Astrocyte (in vitro differentiated cells and primary cell): ENCODE data around the gene BSND. TPM values are rescaled to one million over a fixed set of nuclear protein-coding genes. Genes with fewer than 3 reads are reported as not detected.

ENCODE experiments used
- DNase-seq: peaks from one replicate; pipeline ENCODE4 v3.0.0-alpha.2; 2010; ENCODE audit warnings: low read depth
- FAIRE-seq: peaks from 2 replicates; lab custom pipeline; 2011; peaks lifted over from hg19 to GRCh38; lab: Jason Lieb, UNC
- H2AFZ ChIP-seq: 2 replicates; pipeline ENCODE4 v1.6.0; 2012; ENCODE audit warnings: low read depth, low read length, inconsistent platforms
- H3K27ac ChIP-seq: 2 replicates; pipeline ENCODE4 v1.5.1; 2011; ENCODE audit warnings: low read depth, low read length, inconsistent platforms
- H3K27me3 ChIP-seq: 2 replicates; pipeline ENCODE4 v1.6.0; 2011; ENCODE audit warnings: low read length, inconsistent platforms; ENCODE audit not compliant: insufficient read depth
- H3K36me3 ChIP-seq: 2 replicates; pipeline ENCODE4 v1.5.1; 2011; ENCODE audit warnings: low read length, inconsistent platforms; ENCODE audit not compliant: insufficient read depth
- H3K4me1 ChIP-seq: 2 replicates; pipeline ENCODE4 v1.5.1; 2011; ENCODE audit warnings: low read length, inconsistent platforms; ENCODE audit not compliant: insufficient read depth
- H3K4me2 ChIP-seq: 2 replicates; pipeline ENCODE4 v1.6.0; 2012; ENCODE audit warnings: low read length, inconsistent platforms
- H3K4me3 ChIP-seq: 2 replicates; pipeline ENCODE4 v1.5.1; 2011; ENCODE audit warnings: low read depth, mild to moderate bottlenecking, low read length, inconsistent platforms; ENCODE audit not compliant: insufficient read depth
- H3K79me2 ChIP-seq: 2 replicates; pipeline ENCODE4 v1.6.0; 2012; ENCODE audit warnings: mild to moderate bottlenecking, low read length, inconsistent platforms; ENCODE audit not compliant: insufficient read depth
- H3K9ac ChIP-seq: 2 replicates; pipeline ENCODE4 v1.6.0; 2012; ENCODE audit warnings: mild to moderate bottlenecking, low read length, inconsistent platforms
- H3K9me3 ChIP-seq: 2 replicates; pipeline ENCODE4 v1.5.1; 2012; ENCODE audit warnings: low read depth, mild to moderate bottlenecking, low read length, inconsistent platforms; ENCODE audit not compliant: insufficient read depth
- H4K20me1 ChIP-seq: 2 replicates; pipeline ENCODE4 v1.6.0; 2012; ENCODE audit warnings: low read length, inconsistent platforms; ENCODE audit not compliant: insufficient read depth
- H3K27ac Mint-ChIP-seq: one replicate; pipeline ENCODE4 v1.8.0; 2021; ENCODE audit warnings: mild to moderate bottlenecking, mixed read lengths; ENCODE audit not compliant: unreplicated experiment
- H3K27me3 Mint-ChIP-seq: one replicate; pipeline ENCODE4 v1.8.0; 2021; ENCODE audit warnings: low read depth, mixed read lengths; ENCODE audit not compliant: unreplicated experiment
- H3K36me3 Mint-ChIP-seq: one replicate; pipeline ENCODE4 v1.8.0; 2021; ENCODE audit warnings: low read depth, mixed read lengths; ENCODE audit not compliant: unreplicated experiment
- H3K4me1 Mint-ChIP-seq: one replicate; pipeline ENCODE4 v1.8.0; 2021; ENCODE audit warnings: low read depth, mixed read lengths; ENCODE audit not compliant: unreplicated experiment
- H3K4me3 Mint-ChIP-seq: one replicate; pipeline ENCODE4 v1.8.0; 2021; ENCODE audit warnings: mild to moderate bottlenecking, moderate library complexity, mixed read lengths; ENCODE audit not compliant: unreplicated experiment
- H3K9me3 Mint-ChIP-seq: one replicate; pipeline ENCODE4 v1.8.0; 2021; ENCODE audit warnings: mild to moderate bottlenecking, mixed read lengths; ENCODE audit not compliant: unreplicated experiment
- EZH2 ChIP-seq: IDR thresholded peaks from 2 replicates; pipeline ENCODE4 v1.6.1; 2012; ENCODE audit warnings: mild to moderate bottlenecking, low read length, inconsistent platforms; ENCODE audit not compliant: insufficient read depth
- total RNA-seq: library from RNA; stranded (reverse); gene quantifications from 2 replicates; pipeline ENCODE4 v1.2.1, GENCODE V29; 2021
- TF ChIP-seq, protein P1 (sequence below): IDR thresholded peaks from 2 replicates; pipeline ENCODE4 v1.5.1; 2011; ENCODE audit warnings: low read depth, mild to moderate bottlenecking, inconsistent platforms, low read length, moderate library complexity; ENCODE audit not compliant: insufficient read depth

BSND gene
- total RNA-seq, 1 donor from 2014 or later = not detected

- H3K27ac Mint-ChIP-seq = no peak overlapping the region
- no peak overlapping the region for H3K4me3 Mint-ChIP-seq
- Histone ChIP-seq H3K4me2 (no peak overlapping the region), H3K79me2 (no peaks in the 10 kb centered on the region), H4K20me1 (no peaks in the 10 kb centered on the region), H3K4me1 (no peaks in the 10 kb centered on the region), H3K9ac (no peak overlapping the region), H3K27ac (no peak overlapping the region), H3K4me3 (no peak overlapping the region), H2AFZ (no peak overlapping the region), H3K9me3 (no peaks in the 10 kb centered on the region), H3K36me3 (no peaks in the 10 kb centered on the region), H3K27me3 (peaks cover 4% of the 10 kb centered on the region)
- TF ChIP-seq, protein P1, sequence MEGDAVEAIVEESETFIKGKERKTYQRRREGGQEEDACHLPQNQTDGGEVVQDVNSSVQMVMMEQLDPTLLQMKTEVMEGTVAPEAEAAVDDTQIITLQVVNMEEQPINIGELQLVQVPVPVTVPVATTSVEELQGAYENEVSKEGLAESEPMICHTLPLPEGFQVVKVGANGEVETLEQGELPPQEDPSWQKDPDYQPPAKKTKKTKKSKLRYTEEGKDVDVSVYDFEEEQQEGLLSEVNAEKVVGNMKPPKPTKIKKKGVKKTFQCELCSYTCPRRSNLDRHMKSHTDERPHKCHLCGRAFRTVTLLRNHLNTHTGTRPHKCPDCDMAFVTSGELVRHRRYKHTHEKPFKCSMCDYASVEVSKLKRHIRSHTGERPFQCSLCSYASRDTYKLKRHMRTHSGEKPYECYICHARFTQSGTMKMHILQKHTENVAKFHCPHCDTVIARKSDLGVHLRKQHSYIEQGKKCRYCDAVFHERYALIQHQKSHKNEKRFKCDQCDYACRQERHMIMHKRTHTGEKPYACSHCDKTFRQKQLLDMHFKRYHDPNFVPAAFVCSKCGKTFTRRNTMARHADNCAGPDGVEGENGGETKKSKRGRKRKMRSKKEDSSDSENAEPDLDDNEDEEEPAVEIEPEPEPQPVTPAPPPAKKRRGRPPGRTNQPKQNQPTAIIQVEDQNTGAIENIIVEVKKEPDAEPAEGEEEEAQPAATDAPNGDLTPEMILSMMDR = no peak
- no peak for TF ChIP-seq EZH2
- no peak for FAIRE-seq
- H3K4me1 Mint-ChIP-seq = peaks cover 2% of the 10 kb centered on the region
- H3K36me3 Mint-ChIP-seq = peaks cover 2% of the 10 kb centered on the region
- H3K27me3 Mint-ChIP-seq = peaks cover 34% of the 10 kb centered on the region
- no peak for DNase-seq
- H3K9me3 Mint-ChIP-seq = no peaks in the 10 kb centered on the region
Measured at GRCh38 chr1:55056632-55056992, 57.9 kb downstream of the BSND start.

- no peak overlapping the region for H3K27ac ChIP-seq
- FAIRE-seq = no peak
- Mint-ChIP-seq H3K27ac (peak overlapping the region; percentile 53), H3K4me3 (no peak overlapping the region), H3K4me1 (no peaks in the 10 kb centered on the region), H3K36me3 (peaks cover 2% of the 10 kb centered on the region), H3K27me3 (peaks cover 37% of the 10 kb centered on the region), H3K9me3 (no peaks in the 10 kb centered on the region)
- TF ChIP-seq EZH2 = no peak
- TF ChIP-seq, protein P1 = no peak
- no peak overlapping the region for H3K4me2 ChIP-seq
- H3K4me3 ChIP-seq = no peak overlapping the region
- peaks cover 4% of the 10 kb centered on the region for H3K27me3 ChIP-seq
- no peaks in the 10 kb centered on the region for H4K20me1 ChIP-seq
- DNase-seq = no peak
- no peaks in the 10 kb centered on the region for H3K36me3 ChIP-seq
- no peaks in the 10 kb centered on the region for H3K79me2 ChIP-seq
- no peak overlapping the region for H2AFZ ChIP-seq
- H3K9me3 ChIP-seq = no peaks in the 10 kb centered on the region
- H3K4me1 ChIP-seq = no peaks in the 10 kb centered on the region
- H3K9ac ChIP-seq = no peak overlapping the region
Measured at GRCh38 chr1:55057270-55057955, 58.7 kb downstream of the BSND start.

DNA sequence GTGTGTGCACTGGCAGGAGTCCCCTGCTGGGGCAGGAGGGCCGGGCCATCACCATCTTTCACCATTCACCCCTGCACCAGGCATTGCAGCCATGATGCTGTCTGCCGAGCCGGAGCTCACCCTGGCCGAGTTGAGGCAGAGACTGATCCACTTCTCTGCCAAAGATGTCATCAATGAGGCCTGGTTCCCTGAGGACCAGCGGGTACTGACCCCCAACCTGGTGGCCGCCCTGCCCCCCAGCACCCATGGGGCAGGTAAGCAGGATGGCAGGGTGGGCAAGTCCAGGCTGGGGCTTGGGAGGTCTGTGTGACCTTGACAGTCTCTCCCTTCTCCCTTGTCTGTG, 59.2 kb downstream of the BSND start:
- Histone ChIP-seq H3K9me3 (no peaks in the 10 kb centered on the region), H2AFZ (no peak overlapping the region), H3K27ac (no peak overlapping the region), H3K79me2 (no peaks in the 10 kb centered on the region), H3K27me3 (peaks cover 4% of the 10 kb centered on the region), H3K4me2 (no peak overlapping the region), H3K4me1 (no peaks in the 10 kb centered on the region), H3K9ac (no peak overlapping the region), H3K4me3 (no peak overlapping the region), H4K20me1 (no peaks in the 10 kb centered on the region), H3K36me3 (no peaks in the 10 kb centered on the region)
- peak overlapping the region; percentile 53 for H3K27ac Mint-ChIP-seq
- no peaks in the 10 kb centered on the region for H3K4me1 Mint-ChIP-seq
- TF ChIP-seq EZH2 = no peak
- TF ChIP-seq, protein P1 = no peak
- DNase-seq (no peak), FAIRE-seq (no peak)
- no peaks in the 10 kb centered on the region for H3K9me3 Mint-ChIP-seq
- no peak overlapping the region for H3K4me3 Mint-ChIP-seq
- peaks cover 2% of the 10 kb centered on the region for H3K36me3 Mint-ChIP-seq
- peaks cover 36% of the 10 kb centered on the region for H3K27me3 Mint-ChIP-seq
